ENCODE results near the gene PARD3B. TPM values are rescaled to one million over a fixed set of nuclear protein-coding genes. Genes with fewer than 3 reads are reported as not detected.

PARD3B gene
- total RNA-seq, 1 experiment from 2014 or later: 0.63 TPM

DNA sequence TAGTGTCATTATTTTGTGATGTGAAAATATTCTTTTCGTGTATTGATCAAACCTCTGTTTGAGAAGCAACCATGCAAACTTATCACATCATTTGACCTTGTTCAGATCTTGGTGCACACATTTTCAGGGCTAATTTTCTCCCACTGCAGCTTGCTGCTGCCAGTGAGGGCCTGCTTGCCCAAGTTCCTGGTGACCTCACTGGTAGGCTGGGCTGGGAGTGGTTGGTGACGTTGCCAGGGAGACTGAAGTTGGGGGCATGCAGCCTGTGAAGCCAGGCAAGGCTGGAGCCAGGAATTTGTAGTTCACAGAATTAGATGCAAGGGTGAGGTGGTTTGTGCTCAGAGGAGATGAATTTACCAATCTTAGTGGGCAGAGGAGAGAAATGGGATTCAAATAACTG is 38.5 kb downstream of the PARD3B start:
- DNase-seq (ENCODE audit: low read depth): no peak

DNA sequence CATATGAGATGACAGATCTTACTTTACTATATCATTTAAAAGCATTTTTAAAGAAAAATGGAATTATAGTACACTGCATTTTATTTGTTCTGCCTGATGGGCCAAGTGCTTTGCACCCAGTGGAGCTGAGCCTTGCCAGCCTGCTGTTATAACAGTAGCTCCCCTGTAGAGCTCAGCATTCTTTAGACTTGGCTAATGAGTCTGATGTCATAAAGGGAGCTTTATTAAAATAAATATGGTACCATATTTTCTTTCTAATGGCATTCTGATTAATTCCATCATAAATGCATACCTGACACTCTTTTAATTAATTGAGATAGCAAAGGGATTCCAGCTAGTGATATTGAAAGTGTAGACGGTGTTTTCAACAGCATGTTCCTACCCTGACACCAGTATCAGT is 40.7 kb downstream of the PARD3B start:
- DNase-seq (ENCODE audit: low read depth): no peak

DNA sequence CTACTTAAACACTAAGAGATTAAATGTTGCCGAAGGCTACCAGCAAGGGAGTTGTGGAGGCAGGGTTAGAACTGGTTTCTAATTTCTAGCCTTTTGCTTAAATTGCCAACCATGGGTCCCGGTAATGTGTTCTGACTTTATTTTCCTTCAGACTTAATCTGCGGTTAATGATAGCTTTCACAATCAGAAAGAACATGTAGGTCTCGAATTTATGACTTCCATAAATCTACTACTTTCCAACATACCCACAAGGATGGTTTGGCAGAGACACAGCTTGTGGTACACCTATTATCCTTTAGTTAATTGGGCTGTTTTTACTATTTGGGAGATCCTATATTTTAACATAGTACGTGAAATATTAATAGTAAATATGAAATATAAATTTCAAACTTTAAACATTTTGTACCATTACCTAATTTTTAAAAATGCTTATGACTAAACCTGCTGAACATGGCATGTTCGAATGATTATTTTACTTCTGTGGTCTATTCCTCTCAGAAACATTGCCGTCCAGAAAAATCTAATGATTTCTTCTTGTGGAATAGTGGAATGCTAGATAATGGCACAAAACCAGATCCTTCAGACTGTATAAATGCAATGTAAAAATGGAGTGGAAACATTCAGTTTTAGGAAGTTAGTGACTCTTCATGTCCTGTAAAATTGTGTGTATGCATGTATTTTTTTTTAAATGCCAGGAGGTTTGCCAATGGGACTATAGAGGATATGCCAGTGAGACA is 41.3 kb downstream of the PARD3B start:
- DNase-seq (ENCODE audit: low read depth): no peak

DNA sequence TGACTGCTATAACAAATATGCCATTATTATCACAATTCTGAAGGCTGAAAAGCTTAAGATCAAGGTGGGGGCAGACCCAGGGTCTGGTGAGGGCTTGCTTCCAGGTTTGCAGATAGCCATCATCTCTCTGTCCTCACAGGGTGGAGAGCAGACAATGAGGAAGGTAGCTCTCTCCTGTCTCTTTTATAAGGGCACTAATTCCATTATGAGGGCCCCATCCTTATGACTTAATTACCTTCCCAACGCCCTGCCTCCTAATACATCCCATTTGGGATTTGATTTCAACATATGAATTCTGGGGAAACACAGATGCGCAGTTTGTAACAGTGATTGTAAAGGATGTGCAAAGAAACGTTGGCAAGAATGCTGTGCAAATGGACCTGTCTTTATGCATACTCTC is 44.8 kb downstream of the PARD3B start:
- no peak for DNase-seq (ENCODE audit: low read depth)

DNA sequence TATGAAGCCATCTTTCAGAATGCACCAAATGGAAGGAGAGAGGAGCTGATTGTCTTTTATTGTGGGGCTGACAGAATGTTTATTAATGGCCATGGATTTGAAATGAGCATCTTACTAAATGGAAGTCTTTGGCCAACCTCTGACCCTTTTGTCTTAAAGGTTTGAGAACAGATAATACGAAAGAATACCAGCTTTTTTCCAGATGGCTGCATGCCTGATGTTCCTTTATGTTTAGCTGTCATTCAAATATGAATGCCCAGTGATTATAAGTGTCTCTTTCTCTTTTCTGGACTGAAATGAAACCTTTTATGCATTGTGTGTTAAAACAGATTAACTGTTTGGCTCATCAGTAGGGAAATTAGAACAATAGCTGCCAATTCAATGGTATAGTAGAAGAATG is 46.0 kb downstream of the PARD3B start:
- DNase-seq (ENCODE audit: low read depth): no peak

DNA sequence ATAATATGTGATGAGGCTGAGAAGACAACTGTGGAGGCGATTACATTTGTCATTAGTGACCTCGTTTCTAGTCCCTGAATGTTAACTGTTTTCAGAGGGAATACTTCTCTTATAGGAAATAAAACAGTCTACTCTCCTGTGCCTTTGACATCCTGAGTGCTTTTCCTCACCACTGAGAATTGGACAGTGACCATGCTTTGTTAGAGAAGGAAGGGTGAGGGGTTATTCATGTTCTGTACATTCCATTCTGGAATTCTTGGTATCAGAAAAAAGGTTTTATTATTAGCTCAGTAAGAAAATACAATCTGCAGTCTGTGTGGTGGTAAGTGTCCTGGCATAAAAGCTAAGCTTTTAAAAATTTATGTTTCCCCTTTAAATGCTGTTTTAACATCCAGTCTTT is 58.8 kb downstream of the PARD3B start:
- no peak for DNase-seq (ENCODE audit: low read depth)

DNA sequence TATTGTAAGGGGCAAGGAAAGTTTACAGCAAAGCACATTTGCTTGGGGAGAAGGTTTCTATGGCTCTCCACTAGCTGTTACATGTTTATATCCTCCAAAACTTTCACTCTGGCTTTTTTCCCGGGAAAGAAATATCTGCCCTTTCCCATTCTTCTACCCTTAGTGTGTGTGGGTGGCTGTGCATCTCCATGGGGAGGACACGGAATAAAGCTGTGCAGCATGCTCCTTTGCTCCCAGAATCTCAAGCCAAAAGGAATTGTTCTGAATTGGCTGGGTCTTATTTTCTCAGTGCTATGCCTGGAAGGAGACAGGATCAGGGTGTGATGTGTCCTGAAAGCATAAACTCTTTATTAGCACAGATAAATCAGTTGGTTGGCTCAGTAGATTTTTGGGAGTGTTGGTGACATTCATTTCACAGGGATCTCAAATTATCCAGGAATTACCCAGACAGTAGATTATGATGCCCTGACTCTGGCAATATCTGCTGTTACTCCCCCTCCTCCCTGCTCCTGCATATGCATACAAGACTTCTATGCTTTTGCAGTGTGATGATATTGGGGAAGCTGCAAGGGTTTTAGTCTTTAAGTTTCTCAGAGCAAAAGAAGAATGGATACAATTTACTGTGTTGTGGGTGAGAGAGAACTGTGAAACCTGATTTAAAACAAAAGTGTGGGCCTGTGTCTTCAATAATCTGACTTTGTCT is 63.1 kb downstream of the PARD3B start:
- no peak for DNase-seq (ENCODE audit: low read depth)

DNA sequence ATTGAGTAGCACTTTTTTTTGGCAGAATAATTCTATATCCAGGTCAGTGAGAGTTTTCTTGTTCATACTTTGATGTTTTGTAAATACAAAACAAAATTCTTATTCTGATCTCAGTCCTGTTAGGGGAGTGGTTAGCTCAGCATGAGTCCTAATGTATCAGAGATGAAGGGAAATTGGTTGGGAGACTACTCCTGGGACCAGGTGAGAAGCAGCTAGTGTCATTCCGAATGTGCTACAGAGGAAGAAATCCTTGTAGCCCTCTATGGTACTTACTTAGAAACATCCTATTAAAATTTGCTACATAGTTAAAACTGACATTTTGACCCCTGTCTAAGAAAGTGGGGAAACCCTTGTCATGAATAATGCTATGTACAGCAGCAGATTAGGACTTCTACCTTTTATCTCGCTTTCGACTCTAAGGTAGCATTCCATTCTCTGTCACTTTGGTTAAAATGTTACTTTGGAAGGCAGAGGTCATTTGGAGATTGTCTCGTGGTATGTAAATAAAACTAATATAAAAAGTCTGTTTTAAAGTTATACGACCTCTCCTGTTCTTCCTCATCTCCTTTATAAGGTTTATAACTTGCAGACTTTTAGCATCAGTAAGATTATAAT is 65.8 kb downstream of the PARD3B start:
- DNase-seq (ENCODE audit: low read depth): no peak

DNA sequence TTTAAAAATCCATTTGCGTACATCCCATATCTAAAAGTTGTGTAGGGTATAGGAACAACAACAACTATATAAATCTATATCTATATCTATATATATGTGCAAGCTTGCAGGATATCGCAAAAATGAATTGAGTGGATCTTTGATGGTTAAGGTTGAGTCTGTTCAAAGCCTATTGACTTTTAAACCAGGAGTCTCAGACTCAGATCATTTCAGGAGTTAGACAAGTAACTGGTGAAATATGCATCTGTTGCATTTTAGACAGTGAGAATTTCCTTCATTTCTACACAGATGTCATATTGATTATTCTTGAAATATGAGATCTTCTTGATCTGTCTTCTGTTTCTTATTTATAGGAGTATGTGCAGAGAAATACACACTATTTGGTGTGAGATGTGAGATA is 66.5 kb downstream of the PARD3B start:
- DNase-seq (ENCODE audit: low read depth): no peak

DNA sequence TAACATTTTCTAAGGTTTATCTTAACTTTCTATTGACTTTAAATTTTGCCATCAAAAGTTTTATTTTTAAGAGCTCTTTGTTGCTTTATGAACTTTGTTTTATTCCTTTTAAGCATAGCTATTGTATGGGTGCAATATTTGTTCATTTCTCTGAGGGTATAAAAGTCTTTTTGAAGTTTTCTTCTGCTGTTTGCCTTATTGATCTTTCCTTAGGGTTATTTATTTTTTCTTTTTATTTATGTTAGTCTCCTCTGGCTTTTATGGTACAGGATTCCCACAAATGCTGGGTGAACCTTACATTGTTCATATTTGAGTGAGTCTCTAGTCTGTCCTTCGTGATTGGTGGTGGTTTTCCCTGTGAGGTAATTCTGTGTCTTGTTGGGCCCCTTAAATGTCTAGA is 68.4 kb downstream of the PARD3B start:
- DNase-seq (ENCODE audit: low read depth): no peak

DNA sequence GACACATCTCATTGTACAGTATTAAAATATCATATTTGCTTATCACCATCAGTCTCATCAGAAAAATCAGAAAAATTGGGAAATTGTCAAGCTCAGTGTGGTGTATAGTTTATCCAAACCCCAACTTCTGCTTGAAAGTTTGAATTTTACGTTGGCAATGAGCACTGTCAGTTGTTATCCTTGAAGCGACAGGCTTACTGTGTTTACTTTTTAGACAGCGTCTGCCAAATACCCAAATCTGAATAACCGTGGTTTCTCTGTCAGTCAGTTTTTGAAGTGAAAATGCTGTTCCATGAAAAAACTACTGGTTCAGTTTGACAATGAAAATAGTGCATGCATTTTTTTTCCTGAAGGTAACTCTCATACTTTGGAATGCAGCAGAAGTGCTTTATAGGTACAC is 70.2 kb downstream of the PARD3B start:
- no peak for DNase-seq (ENCODE audit: low read depth)

DNA sequence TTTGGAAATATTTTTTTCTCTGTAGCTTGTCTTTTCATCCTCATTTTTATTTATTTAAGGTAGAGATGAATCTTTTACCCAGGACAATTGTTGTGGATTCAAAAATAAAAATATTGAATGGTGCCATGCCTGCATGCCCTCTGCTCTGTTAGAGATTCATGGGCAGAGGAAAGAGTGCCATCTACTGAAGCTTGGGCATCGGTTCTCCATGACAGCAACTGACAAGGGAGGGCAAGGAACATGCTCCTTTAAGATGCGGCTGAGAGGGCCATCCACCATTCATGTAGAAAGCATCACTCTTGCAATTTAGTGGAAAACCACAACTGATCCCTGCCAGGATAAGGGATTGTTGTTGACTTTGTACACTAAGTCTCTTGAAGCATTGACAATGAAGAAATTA is 79.9 kb downstream of the PARD3B start:
- DNase-seq (ENCODE audit: low read depth): peak; percentile 22

DNA sequence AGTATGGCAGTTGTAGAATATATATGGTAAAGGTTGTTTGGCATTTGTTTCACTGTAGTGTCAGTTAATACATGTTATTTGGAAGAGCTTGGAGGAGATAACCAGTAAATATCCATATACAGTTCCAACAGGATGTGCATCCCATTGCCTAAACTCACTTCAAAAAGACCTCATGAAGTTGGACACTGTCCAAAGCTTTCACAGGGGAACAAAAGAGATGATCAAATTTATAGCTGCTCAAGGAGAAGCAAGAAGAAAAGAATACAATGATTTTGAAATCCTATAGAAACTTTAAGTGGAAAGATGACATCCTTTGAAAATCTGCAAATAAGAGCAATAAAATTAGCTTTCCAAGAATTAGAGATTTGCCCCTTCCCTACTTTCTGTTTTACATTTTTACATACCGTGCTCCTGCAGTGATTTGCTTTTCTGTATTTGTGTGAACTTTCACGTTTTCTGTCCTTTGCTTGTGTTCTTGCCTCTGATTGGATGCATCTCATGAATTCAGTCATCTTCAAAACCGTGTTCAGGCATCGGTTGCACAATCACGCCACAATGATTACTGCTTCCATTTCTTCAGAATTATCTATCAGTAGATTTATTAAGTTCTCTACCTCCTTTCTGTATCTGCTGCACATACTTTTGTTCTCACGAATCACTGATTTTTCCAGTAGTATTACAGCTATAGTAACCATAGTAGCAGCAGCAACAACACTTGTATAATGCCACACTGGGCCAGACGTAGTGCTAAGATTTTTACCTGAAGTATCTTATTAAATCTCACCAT is 83.8 kb downstream of the PARD3B start:
- DNase-seq (ENCODE audit: low read depth): peak; percentile 29

DNA sequence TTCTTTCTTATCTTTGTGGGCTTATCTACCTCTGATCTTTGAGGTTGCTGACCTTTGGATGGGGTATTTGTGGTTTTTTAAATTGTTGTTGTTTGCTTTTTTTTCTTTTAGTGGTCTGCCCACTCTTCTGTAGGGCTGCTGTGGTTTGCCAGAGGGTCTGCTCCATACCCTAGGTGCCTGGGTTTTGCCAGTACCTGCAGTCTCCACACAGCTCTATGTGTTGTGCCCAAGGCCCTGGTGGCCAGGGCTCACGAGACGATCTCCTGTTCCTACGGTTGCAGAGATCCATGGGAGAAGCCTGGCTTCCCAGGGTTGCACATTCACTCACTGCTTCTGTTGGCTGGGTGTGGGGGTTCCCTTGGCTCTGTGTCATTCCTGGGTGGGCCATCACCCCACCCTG is 87.1 kb downstream of the PARD3B start:
- no peak for DNase-seq (ENCODE audit: low read depth)

DNA sequence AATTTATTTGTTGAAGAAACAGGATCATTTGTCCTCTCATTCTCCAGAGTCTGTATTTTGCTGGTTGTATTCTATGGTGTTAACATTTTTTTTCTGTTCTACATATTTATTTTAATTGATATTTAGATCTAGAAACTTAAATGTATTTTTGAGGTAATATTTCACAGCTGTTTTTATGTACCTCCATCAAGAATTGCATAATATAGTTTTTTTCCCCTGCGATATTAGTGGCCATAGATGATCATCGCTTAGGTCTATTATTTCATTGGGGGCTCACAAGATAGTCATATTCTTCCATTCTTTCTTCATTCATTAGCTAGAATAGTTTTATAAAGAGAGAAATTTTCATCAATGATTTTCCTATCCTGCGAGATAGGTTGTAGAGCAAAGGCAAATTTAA is 89.3 kb downstream of the PARD3B start:
- no peak for DNase-seq (ENCODE audit: low read depth)

DNA sequence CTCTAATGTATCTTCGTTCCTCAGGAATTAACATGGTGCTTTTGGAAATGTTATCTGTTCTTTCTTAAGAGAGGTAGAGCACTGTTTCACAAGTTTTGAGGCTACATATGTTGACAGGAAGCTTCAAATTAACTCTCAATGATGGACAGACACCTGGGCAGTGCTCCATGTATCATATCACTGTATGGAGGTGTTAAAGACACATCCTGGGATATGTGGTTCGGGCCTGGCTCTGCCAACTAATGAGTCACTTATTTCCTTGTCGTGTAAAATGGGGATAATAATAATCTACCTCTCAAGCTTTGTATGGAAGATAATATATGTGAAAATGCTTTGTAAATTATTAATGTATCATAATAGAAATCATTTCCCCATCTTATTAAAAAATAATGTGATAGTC is 90.2 kb downstream of the PARD3B start:
- DNase-seq (ENCODE audit: low read depth): no peak

DNA sequence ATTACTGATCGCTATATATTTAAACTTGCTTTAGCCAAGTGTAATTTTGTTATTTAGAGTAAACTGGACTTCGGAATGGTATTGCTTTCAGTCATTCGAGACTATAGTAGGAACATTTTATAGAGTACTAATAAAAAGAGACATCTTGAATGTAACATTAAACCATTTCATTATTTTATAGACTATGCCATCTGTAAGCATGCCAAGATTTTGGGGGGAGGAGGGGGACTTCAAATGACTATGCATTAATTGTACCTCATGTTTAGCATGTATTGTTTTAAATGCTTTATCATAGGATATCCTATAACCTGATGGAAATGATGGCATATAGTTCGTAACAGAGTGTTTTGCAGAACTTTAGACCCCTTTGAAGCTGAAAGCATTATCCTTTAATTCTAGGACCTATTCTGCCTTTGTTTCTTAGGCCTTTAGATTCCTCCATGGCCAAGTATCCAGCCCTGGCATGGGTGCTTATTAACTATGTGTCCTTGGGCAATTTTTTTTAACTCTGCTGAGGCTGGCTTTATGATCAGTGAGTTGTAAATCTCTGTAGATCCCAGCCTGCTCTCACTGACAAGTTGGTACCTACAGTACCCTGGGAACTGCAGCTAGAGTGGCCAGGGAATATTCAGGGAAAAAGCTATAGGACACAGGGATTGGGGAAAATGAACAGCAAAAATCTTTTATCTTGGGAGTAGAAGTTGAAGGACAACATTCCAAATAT is 93.4 kb downstream of the PARD3B start:
- DNase-seq (ENCODE audit: low read depth): no peak

DNA sequence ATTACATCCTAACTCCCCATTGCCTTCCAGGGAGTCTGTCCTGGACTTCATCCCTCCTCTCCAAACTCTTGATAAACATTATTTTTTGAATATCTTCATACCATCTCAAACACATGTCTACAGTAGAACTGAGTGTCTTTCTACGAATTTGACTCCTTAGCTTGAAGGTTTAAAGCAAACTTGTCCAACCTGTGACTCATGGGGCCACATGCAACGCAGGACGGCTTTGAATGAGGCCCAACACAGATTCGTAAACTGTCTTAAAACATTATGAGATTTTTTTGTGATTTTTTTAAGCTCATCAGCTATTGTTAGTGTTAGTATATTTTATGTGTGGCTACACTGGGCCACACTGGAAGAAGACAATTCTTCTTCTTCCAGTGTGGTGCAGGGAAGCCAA is 98.1 kb downstream of the PARD3B start:
- no peak for DNase-seq (ENCODE audit: low read depth)

DNA sequence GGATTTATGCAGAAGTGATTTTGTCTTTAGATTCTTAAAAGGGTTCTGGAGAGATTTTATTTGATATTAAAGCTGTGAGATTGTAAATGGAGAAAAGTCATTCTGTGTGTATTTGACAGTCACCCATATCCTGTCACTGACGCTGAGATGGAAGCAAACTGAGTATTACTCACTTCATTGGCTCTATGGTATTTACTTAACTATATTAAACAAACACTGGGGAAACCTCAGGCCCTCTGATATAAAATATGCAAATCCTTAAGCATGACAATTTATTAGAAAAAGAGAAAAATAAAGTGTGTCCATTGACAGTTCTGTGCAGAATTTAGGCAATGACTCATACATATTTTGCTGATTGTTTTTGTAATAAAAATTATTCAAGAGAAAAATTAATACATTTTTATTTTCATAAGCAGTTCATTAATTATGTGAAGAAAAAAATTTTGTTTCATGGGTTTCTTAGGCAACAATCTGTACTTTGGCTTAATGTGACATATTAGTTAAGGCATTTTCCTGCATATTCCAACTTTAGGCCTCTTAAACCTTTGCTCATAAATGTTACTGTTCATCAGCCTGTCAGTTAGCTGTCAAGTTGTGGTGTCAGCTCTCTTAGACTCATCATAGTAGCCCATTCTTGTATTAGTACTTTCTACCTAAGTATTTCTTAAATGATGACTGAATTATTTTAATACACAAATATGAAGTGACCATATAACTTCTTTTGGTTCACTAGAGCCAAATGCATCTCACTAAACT is 99.9 kb downstream of the PARD3B start:
- peak; percentile 14 for DNase-seq (ENCODE audit: low read depth)

DNA sequence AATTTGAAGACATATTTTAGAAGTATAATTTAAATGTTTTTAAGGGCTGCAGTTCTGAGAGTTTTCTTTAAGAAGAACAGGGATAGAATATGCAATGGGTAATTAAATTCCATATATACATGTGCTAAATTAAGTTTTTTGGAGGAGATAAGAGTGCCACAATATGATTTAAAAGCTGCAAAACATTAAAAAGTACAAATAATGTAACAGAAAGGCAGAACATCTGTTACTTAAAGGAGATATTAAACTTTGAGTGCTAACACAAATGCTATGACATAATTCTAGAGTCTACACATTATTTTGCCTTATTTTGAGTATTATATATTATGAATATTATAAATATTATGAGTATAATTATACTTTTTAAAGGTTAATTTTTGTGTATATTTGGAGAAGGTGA is 102.4 kb downstream of the PARD3B start:
- no peak for DNase-seq (ENCODE audit: low read depth)

DNA sequence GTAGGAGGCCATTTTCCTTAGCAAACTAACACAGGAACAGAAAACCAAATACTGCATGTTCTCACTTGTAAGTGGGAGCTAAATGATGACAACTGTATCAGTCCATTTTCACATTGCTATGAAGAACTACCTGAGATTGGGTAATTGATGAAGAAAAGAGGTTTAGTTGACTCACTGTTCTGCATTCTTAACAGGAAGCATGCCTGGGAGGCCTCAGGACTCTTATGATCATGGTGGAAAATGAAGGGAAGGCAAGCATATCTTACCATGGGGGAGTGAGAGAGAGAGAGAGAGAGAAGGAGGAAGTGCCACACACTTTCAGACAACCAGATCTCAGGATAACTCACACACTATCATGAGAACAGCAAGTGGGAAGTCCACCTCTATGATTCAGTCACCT is 105.3 kb downstream of the PARD3B start:
- DNase-seq (ENCODE audit: low read depth): no peak
